Testis (tissue), 2 donors: ENCODE data around the gene OR1F1.

Experiments used
- POLR2A ChIP-seq: fragments of 450-650 bp; IDR thresholded peaks from one replicate; pipeline ENCODE4 v1.6.1; 2017; ENCODE audit warnings: antibody characterized with exemption, mild to moderate bottlenecking, moderate library complexity
- TF ChIP-seq, protein P1 (sequence below), 3 experiments: fragments of 450-650 bp in 2 of 3; fragments of 200-600 bp in 1 of 3; sonication (generic) in 1 of 3; IDR thresholded peaks; one replicate each; pipeline ENCODE4 v1.5.1; 2016 to 2019; ENCODE audit warnings: antibody characterized with exemption in 3 of 3, mild to moderate bottlenecking in 2 of 3, moderate library complexity in 1 of 3

DNA sequence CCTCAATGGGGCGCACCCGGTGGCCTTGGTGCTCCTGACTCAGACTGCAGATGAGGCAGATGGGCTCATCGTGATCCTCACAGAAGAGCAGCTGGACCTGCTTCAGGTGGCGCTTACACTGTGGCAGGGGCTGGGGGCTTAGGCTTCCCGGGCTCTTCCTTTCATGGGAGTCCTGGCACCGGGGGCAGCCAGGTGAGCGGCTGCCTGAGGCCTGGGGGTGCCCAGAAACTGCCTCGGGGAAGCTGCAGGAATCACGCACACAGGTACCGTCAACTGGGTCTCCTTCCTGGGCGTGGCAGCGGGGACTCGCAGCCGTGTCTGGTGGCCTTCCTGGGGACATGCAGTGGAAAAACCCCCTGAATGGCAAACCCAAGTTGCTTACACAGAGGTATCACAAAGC lies 61.4 kb downstream of the OR1F1 start:
- TF ChIP-seq, protein P1, sequence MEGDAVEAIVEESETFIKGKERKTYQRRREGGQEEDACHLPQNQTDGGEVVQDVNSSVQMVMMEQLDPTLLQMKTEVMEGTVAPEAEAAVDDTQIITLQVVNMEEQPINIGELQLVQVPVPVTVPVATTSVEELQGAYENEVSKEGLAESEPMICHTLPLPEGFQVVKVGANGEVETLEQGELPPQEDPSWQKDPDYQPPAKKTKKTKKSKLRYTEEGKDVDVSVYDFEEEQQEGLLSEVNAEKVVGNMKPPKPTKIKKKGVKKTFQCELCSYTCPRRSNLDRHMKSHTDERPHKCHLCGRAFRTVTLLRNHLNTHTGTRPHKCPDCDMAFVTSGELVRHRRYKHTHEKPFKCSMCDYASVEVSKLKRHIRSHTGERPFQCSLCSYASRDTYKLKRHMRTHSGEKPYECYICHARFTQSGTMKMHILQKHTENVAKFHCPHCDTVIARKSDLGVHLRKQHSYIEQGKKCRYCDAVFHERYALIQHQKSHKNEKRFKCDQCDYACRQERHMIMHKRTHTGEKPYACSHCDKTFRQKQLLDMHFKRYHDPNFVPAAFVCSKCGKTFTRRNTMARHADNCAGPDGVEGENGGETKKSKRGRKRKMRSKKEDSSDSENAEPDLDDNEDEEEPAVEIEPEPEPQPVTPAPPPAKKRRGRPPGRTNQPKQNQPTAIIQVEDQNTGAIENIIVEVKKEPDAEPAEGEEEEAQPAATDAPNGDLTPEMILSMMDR (IDR thresholded peaks at IDR 0.05), result no peak
- TF ChIP-seq POLR2A, result no peak
